Measurements from ENCODE around the gene BCKDK. TPM values are rescaled to one million over a fixed set of nuclear protein-coding genes. Genes with fewer than 3 reads are reported as not detected.

The BCKDK gene
- polyA plus RNA-seq, 1 donor from 2014 or later, result 38.2 TPM

GRCh38 chr16:31076319-31076718 lies 31.9 kb upstream of the BCKDK start:
- peak overlapping the region in 2 of 4 donors; percentile 33 to 87 for H3K4me3 Mint-ChIP-seq
- no peaks in the 10 kb centered on the region for H3K27me3 Mint-ChIP-seq
- H3K27ac Mint-ChIP-seq, result peak overlapping the region in 2 of 3 donors; percentile 46 to 47
- H3K4me1 Mint-ChIP-seq, result peaks cover 15 to 32% (median 28%) of the 10 kb centered on the region in 3 donors
- no peaks in the 10 kb centered on the region for H3K9me3 Mint-ChIP-seq
- H3K36me3 Mint-ChIP-seq, result peaks cover 4% of the 10 kb centered on the region

GRCh38 chr16:31077024-31077423 lies 31.2 kb upstream of the BCKDK start:
- Mint-ChIP-seq H3K9me3 (no peaks in the 10 kb centered on the region), H3K4me1 (peaks cover 16 to 27% (median 23%) of the 10 kb centered on the region in 3 donors), H3K27me3 (no peaks in the 10 kb centered on the region), H3K36me3 (peaks cover 4% of the 10 kb centered on the region), H3K4me3 (peak overlapping the region in 1 of 4 donors; percentile 18), H3K27ac (peak overlapping the region in 2 of 3 donors; percentile 49 to 67)

GRCh38 chr16:31077592-31078396 lies 30.4 kb upstream of the BCKDK start:
- Mint-ChIP-seq H3K4me3 (no peak overlapping the region), H3K36me3 (peaks cover 4% of the 10 kb centered on the region), H3K9me3 (no peaks in the 10 kb centered on the region), H3K4me1 (peaks cover 13 to 19% (median 18%) of the 10 kb centered on the region in 3 donors), H3K27me3 (no peaks in the 10 kb centered on the region), H3K27ac (peak overlapping the region in 1 of 3 donors; percentile 67)

- H3K9me3 Mint-ChIP-seq, result no peaks in the 10 kb centered on the region
- H3K4me1 Mint-ChIP-seq, result peaks cover 13 to 18% (median 17%) of the 10 kb centered on the region in 3 donors
- H3K36me3 Mint-ChIP-seq, result peaks cover 4% of the 10 kb centered on the region
- no peak overlapping the region for H3K27ac Mint-ChIP-seq
- no peak overlapping the region for H3K4me3 Mint-ChIP-seq
- H3K27me3 Mint-ChIP-seq, result no peaks in the 10 kb centered on the region
Observed at GRCh38 chr16:31078597-31079341, 29.4 kb upstream of the BCKDK start.

- Mint-ChIP-seq H3K4me3 (no peak overlapping the region), H3K4me1 (peaks cover 12 to 18% (median 13%) of the 10 kb centered on the region in 3 donors), H3K27ac (no peak overlapping the region), H3K36me3 (peaks cover 4% of the 10 kb centered on the region), H3K9me3 (no peaks in the 10 kb centered on the region), H3K27me3 (no peaks in the 10 kb centered on the region)
Observed at GRCh38 chr16:31079342-31079944, 28.7 kb upstream of the BCKDK start.

GRCh38 chr16:31080035-31080629 lies 28.1 kb upstream of the BCKDK start:
- peaks cover 5 to 11% (median 6%) of the 10 kb centered on the region in 3 donors for H3K4me1 Mint-ChIP-seq
- no peak overlapping the region for H3K4me3 Mint-ChIP-seq
- H3K27ac Mint-ChIP-seq, result no peak overlapping the region
- H3K36me3 Mint-ChIP-seq, result peaks cover 4% of the 10 kb centered on the region
- no peaks in the 10 kb centered on the region for H3K27me3 Mint-ChIP-seq
- H3K9me3 Mint-ChIP-seq, result no peaks in the 10 kb centered on the region

GRCh38 chr16:31080756-31081419 lies 27.3 kb upstream of the BCKDK start:
- H3K36me3 Mint-ChIP-seq, result peaks cover 4% of the 10 kb centered on the region
- H3K9me3 Mint-ChIP-seq, result no peaks in the 10 kb centered on the region
- H3K4me3 Mint-ChIP-seq, result no peak overlapping the region
- no peaks in the 10 kb centered on the region for H3K27me3 Mint-ChIP-seq
- H3K4me1 Mint-ChIP-seq, result peaks cover under 1 to 8% (median 5%) of the 10 kb centered on the region in 3 donors
- H3K27ac Mint-ChIP-seq, result peak overlapping the region in 1 of 3 donors; percentile 2

- Mint-ChIP-seq H3K4me3 (peak overlapping the region in 1 of 4 donors; percentile 51), H3K27me3 (no peaks in the 10 kb centered on the region), H3K36me3 (peaks cover 4% of the 10 kb centered on the region), H3K4me1 (peaks cover 0 to 5% (median 5%) of the 10 kb centered on the region in 3 donors), H3K9me3 (no peaks in the 10 kb centered on the region), H3K27ac (no peak overlapping the region)
Observed at GRCh38 chr16:31081428-31082351, 26.5 kb upstream of the BCKDK start.

- Mint-ChIP-seq H3K27ac (no peak overlapping the region), H3K4me3 (peak overlapping the region in 1 of 4 donors; percentile 51), H3K4me1 (peaks cover 0 to 5% (median 5%) of the 10 kb centered on the region in 3 donors), H3K36me3 (peaks cover 4% of the 10 kb centered on the region), H3K9me3 (no peaks in the 10 kb centered on the region), H3K27me3 (no peaks in the 10 kb centered on the region)
Observed at GRCh38 chr16:31082368-31083045, 25.7 kb upstream of the BCKDK start.

- no peak overlapping the region for H3K27ac Mint-ChIP-seq
- H3K4me3 Mint-ChIP-seq, result no peak overlapping the region
- no peaks in the 10 kb centered on the region for H3K27me3 Mint-ChIP-seq
- peaks cover 0 to 5% (median 5%) of the 10 kb centered on the region in 3 donors for H3K4me1 Mint-ChIP-seq
- peaks cover 4% of the 10 kb centered on the region for H3K36me3 Mint-ChIP-seq
- H3K9me3 Mint-ChIP-seq, result no peaks in the 10 kb centered on the region
Observed at GRCh38 chr16:31083081-31083480, 25.1 kb upstream of the BCKDK start.

- Mint-ChIP-seq H3K9me3 (no peaks in the 10 kb centered on the region), H3K4me1 (peaks cover 0 to 5% (median 5%) of the 10 kb centered on the region in 3 donors), H3K36me3 (peaks cover 3% of the 10 kb centered on the region), H3K27me3 (no peaks in the 10 kb centered on the region), H3K27ac (no peak overlapping the region), H3K4me3 (no peak overlapping the region)
Observed at GRCh38 chr16:31083556-31083955, 24.6 kb upstream of the BCKDK start.

GRCh38 chr16:31083981-31084380 lies 24.2 kb upstream of the BCKDK start:
- Mint-ChIP-seq H3K4me3 (no peak overlapping the region), H3K9me3 (no peaks in the 10 kb centered on the region), H3K27me3 (no peaks in the 10 kb centered on the region), H3K27ac (no peak overlapping the region), H3K36me3 (peaks cover 3% of the 10 kb centered on the region), H3K4me1 (peaks cover 0 to 5% (median 5%) of the 10 kb centered on the region in 3 donors)
